Stimulated activated CD8-positive, alpha-beta memory T cell treated with anti-CD3 and anti-CD28 coated beads, Interleukin-2, amount 100 ng/mL, for 48 hours (primary cell): ENCODE results near the gene SCN1A.

Experiments
- DNase-seq, 2 donors: peaks; one replicate each; pipeline ENCODE4 v3.0.0-alpha.2; 2020; ENCODE audit warnings: low read depth in 2 of 2

Gene SCN1A

GRCh38 chr2:165970663-165971062 is 157.2 kb downstream of the SCN1A start:
- no peak for DNase-seq

GRCh38 chr2:165969227-165969626 is 158.6 kb downstream of the SCN1A start:
- DNase-seq, result no peak

- no peak for DNase-seq
Observed at GRCh38 chr2:165967746-165968145, 160.1 kb downstream of the SCN1A start.

GRCh38 chr2:165961818-165962217 is 166.0 kb downstream of the SCN1A start:
- no peak for DNase-seq

GRCh38 chr2:165959371-165959770 is 168.4 kb downstream of the SCN1A start:
- no peak for DNase-seq

DNA sequence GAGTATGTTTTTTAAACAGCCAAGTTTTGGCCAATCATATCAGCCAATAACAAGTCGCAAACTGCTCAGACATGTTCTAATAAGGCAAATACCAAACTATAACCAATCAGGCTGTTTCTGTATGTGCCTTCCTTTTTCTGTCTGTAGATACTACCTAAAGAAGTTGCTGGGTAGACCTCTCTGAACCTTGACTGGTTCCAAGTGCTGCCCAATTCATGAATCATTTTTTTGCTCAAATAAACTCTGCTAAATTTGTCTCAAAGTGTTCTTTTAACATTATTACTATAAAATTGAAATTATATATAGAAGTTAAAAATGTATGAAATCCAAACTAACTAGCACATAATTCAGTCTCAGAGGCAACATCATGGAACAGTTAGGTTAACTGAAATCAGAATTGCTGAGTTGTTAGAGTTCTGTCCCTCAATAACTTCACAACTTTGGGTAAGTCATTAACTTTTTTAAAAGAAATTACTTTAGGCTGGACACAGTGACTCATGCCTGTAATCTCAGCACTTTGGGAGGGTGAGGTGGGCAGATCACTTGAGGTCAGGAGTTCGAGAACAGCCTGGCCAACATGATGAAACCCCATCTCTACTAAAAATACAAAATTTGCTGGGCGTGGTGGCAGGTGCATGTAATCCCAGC is 169.4 kb downstream of the SCN1A start:
- no peak for DNase-seq

DNA sequence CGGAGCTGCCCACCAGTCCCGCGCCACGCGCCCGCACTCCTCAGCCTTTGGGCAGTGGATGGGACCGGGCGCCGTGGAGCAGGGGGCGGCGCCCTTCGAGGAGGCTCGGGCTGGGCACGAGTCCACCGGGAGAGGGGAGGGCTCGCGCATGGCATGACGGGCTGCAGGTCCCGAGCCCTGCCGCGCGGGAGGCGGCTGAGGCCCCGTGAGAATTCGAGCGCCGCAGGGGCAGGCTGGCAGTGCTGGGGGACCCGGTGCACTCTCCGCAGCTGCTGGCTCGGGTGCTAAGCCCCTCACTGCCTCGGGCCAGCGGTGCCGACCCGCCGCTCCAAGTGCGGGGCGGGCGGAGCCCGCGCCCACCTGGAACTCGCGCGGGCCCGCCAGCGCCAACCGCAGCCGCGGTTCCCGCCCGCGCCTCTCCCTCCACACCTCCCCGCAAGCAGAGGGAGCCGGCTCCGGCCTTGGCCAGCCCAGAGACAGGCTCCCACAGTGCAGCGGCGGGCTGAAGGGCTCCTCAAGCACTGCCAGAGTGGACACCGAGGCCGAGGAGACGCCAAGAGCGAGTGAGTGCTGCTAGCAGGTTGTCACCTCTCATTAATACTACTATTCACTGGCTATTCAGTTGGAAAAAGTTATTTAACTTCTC is 170.7 kb downstream of the SCN1A start:
- no peak for DNase-seq

DNA sequence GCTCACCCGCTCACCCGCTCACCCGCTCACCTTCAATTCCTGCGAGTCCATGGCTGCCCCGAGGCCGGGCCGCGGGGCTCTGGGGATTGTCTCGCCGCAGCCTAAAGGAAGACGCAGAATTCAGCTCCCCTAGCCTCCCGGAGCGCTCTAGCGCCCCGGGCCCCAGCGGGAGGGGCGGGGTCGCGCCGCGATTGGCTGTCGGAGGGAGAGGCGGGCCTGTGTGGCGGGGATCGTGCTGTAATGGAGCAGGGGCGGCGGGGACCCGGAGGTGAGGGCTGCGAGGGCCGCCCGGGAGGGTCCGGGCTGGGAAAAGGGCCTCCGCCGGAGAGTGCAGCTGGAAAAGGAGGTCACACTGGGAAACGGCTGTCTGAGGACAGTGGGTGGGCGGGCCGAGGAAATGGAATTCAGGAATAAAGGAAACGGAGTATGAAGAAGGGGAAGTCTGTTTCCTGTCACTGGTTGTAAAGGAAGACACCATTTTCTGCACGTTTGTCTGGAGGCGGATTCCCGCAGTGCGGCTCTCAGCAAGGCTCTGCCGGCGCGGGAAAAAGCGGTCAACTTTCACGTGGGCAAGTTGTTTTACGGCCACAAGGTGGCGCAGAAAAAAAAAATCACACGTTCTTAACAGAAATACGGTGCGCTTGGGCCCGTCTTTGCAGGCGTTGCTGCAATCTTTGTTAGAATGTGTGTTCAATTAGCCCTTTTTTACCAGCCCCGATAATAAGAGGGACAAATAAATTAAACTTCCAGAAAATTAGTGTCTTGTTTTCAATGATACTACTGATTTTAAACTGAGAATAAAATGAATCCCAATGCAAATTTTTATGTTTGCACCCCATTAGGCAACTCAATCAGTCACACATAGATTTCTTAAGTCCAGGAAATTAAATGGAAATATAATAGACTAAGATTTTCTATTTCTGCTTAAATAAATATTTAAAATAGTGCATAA is 173.9 kb downstream of the SCN1A start, which contains the start of gene TTC21B:
TTC21B (minus strand) TSS at position 122 of the 952 bp plus-strand sequence; CDS start at position 51, 71 bp downstream.
- DNase-seq, result peak; percentile 89 to 92

DNA sequence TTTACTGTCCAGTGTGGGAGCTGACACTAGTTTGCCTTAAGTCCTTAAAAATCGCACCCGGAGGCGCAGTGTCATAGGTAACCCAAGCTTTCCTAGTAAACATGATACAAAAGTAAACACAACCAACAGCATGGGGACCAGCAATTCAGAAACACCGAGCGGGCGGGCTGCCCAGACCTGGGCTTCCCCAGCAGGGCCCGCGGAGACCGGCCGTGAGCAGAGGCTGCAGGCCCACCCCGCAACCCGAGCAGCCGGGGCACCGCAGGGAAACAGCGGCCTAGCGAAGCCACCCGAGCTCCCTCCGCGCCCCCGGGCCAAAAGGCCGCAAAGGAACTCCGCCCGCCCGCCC is 174.5 kb downstream of the SCN1A start:
- DNase-seq, result no peak

GRCh38 chr2:165952741-165953211 is 175.0 kb downstream of the SCN1A start:
- no peak for DNase-seq

- no peak for DNase-seq
Observed at GRCh38 chr2:165952085-165952484, 175.7 kb downstream of the SCN1A start.

DNA sequence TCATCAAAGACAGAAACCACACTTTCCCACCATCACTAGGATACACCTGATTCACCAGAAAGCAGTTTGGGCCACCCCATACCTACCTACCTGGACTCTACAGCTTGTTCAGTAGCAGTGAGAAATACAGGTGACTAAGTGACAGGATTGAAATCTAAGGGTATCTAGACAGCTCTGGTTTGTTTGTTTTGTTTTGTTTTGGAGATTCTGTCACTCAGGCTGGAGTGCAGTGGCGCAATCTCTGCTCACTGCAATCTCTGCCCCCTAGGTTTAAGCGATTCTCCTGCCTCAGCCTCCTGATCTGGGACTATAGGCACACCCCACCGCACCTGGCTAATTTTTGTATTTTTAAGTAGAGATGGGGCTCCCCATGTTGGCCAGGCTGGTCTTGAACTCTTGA is 177.4 kb downstream of the SCN1A start:
- no peak for DNase-seq

- no peak for DNase-seq
Observed at GRCh38 chr2:165941827-165942226, 186.0 kb downstream of the SCN1A start.

GRCh38 chr2:165938237-165938636 is 189.6 kb downstream of the SCN1A start:
- DNase-seq, result no peak
